HG03378 (cell line): ENCODE measurements around the gene PPP1R12A.
"Not testable (repeated sequence)": the region's sequence is repeated elsewhere in the genome, so short reads cannot be mapped to it uniquely, and the experiment has no call there.

Experiments
- ATAC-seq: cut with Tn5 transposase; IDR thresholded peaks from one replicate; pipeline ENCODE4 v1.9.1; 2021; ENCODE audit warnings: mild to moderate bottlenecking, moderate library complexity; ENCODE audit not compliant: unreplicated experiment

Gene PPP1R12A

GRCh38 chr12:79844693-79845092, 90.2 kb downstream of the PPP1R12A start:
- no peak for ATAC-seq

DNA sequence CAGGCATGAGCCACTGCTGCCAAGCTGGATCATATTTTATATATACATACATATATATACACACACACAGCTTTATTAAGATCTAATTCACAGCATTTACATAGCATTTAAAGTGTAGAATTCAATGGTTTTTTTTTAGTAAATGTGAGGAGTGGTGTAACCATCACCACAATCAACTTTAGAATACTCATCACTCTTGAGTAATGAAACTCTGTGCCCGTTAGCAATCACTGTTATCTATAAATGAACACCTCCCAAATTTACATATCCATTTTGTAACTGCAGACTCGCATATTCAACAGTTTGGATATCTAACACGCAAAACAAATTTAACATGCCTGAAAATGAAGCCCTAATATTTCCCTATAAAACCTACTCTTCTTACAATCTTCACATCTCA, 90.9 kb downstream of the PPP1R12A start:
- ATAC-seq = no peak

GRCh38 chr12:79842630-79843029, 92.3 kb downstream of the PPP1R12A start:
- ATAC-seq = no peak

GRCh38 chr12:79841878-79842265, 93.0 kb downstream of the PPP1R12A start:
- no peak for ATAC-seq

GRCh38 chr12:79841248-79841877, 93.5 kb downstream of the PPP1R12A start:
- no peak for ATAC-seq

GRCh38 chr12:79838359-79838758, 96.5 kb downstream of the PPP1R12A start:
- no peak for ATAC-seq

- ATAC-seq = no peak
Observed at GRCh38 chr12:79837575-79837974, 97.3 kb downstream of the PPP1R12A start.

DNA sequence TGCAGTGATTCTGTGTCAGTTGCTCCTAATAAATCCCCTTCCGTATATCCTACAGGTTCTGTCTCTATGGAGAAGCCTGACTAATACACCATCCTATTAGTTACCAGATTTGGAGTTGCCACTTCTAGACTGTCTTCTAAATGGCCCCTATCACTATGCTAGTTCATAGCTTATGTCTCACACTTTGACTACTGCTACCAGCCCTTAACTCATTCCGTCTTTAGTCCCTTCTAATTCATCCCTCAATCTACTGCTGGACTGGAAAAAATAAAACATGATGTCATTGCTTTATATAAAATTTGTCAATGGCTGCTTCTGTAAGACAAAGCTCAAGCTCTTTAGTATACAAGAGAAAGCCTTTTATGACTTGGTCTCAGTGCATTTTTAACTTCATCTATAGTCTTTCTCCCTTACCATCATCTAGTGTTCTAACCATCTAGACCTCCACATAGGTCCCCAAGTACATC, 99.5 kb downstream of the PPP1R12A start:
- no peak for ATAC-seq

DNA sequence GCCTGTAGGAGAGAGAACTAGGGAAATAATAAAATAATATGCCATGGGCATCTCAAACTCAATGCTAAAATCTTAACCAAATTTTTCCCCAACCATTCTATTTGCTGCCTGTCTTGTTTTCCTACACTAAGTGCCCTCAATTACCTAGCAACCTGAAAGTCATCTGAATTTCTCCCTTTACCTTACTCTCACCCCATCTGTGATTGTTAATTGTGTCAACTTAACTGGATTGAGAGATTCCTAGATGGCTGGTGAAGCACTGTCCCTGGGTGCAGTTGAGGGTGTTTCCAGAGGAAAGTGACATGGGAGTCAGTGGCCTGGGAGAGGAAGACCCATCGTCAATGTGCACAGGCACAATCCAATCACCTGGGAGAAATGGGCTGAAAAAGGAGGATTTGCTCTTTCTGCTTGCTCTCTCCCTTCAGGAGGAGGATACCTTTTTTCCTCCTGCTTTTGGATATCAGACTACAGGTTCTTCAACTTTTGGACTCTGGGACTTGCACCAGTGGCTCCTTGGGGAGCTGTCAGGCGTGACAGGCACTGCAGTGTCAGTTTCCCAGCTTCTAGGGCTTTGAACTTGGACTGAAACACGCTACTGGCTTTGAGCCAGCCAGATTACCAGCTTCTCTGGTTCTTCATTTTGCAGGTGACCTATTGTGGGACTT, 100.1 kb downstream of the PPP1R12A start:
- no peak for ATAC-seq

GRCh38 chr12:79830440-79830839, 104.5 kb downstream of the PPP1R12A start:
- no peak for ATAC-seq

DNA sequence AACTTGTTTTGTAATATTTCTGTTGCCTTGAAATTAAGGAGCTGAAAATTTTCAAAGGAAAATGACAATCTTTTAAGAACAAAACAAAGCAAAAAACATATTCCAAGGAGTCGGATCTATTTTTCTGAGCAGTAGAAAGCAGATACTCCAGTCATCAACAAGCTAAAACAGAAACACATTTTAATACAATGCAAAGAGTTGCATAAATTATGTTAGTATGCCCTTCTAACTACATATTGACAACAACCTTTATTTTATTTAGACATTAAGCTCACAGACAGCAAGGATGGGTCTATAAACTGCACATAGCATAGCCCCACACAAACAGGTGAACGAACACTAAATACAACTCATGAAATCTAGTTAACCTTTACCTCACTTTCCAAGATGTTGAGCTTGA, 106.0 kb downstream of the PPP1R12A start:
- no peak for ATAC-seq

DNA sequence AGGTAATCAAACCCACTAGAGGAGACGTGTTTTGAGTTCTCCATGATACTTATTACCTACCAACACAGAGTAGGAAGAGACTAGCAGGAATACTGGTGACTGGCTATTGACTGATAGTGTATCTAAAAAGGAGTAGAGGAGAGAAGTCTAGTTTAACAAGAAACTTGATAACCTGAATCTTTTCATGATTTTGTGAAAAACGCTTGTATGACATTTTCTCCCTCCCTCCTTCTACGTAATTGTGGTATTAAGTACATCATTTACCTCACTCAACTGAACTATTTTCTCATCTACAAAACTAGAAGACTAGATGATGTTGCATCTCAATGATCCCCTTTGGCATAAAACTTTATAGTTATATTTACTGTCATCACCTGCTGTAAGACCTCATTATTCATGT, 107.4 kb downstream of the PPP1R12A start:
- no peak for ATAC-seq

GRCh38 chr12:79826267-79827128, 108.4 kb downstream of the PPP1R12A start:
- no peak for ATAC-seq

DNA sequence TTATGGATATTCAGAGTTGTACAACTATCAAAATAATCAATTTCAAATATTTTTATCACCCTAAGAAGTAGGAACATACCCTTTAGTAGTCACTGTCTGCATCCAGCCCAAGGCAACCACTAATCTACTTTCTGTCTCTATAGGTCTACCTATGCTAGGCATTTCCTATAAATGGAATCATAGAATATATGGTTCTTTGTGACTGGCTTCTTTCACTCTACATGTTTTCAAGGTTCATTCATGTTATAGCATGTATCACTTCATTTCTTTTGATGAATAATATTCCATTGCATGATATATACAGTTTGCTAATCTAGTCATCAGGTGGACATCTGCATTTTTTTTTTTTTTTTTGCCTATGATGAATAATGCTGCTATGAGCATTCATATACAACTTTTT, 112.4 kb downstream of the PPP1R12A start:
- ATAC-seq = no peak

DNA sequence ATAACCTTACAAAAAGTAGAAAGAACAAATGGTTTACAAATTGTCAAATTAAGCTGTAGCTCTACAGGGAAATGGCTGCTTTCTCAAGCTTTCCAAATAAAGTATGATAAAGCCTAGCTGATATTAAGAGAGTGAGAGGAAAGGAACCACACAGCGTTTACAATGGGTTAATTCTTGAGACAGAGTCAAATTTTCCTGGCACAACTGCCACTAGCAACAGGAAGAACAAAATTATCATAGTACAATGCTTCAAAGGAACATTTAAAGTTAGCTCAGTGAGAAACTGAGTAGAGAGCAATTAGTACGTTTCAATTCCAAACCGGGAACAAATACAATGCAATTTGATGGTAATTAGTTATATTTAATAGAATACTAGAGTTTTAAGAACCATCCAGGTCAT, 116.0 kb downstream of the PPP1R12A start:
- ATAC-seq = no peak

DNA sequence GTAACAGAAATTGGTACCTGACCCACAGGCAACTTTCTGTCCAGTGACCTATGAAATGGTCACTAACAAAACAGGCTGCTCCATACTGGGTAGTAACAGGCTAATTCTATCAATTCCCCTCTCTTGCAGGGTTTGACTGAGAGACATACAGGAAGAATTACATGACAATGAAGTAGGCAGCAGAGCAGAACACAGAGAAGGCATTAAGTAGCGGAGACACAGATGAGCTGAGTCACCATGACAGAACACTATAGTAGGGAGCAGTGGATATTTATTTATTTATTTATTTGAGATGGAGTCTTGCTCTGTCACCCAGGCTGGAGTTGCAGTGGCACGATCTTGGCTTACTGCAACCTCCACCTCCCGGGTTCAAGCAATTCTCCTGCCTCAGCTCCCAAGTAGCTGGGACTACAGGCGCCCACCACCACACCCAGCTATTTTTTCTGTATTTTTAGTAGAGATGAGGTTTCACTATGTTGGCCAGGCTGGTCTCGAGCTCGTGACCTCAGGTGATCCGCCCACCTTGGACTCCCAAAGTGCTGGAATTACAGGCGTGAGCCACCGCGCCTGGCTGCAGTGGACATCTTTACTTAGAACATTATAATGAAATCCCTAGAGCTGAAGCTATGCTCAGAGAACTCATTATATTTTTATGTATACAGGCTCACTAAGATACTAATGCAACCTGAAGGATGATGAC, 150.4 kb downstream of the PPP1R12A start:
- not testable (repeated sequence) for ATAC-seq

DNA sequence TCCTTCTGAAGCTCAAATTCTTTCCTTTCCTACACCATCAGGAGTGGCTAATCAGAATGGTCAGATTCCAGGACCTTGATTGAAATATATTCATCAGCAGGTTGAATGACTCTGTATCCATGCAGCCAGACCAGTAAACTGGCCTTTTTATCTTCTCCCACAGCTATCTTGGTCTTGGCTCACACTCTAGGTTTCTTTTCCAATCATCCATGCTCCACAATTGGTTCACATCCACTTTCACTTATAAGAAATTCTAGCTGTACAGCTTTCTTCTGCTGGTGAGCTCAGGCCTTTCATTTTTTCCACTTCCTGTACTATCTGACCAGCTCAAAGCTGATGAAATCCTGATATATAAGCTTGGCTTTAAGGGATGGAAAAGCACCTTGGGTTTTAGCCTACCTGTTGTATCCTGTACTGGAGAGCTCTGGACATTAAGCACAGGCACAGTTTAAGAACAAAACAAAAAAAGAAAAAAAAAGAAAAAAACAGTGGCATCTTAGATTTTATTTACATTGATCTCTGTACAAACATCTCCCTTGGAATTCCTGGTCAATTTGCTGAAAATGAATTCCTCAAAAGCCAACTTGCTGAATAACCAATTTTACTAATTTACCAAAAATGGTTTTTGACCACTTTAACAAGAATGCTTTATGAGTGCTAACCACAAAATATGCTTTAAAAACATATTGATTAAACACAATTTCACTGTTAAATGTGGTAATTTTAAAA, 152.6 kb downstream of the PPP1R12A start:
- ATAC-seq = no peak

DNA sequence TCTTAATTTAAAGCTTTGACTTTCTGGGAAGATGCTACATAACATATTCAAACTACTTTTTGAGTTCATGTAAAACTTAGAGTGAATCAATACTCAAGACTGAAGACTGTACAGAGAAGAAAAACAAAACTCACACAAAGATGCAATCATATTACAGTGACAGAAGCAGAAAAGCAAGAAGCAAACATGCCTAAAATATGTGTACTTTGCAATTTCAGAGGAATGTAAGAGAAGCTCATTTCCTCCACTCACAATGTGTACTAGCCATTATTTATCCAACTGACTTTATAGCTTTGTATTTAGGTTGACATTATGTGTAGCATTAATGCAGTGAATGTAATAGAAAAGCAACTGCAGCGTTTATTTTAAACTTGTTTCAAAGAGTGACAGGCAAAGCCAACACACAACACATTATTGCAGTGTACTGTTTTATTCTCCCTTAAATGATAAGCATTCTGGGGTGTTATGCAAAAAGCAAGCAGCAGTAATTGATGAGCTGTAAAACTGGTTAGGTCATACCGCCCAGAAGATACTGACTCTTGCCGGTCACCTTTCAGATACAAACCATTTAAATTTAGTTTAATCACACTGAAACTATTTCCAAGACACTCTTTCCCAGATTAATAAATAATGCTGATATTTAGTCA, 156.0 kb downstream of the PPP1R12A start:
- no peak for ATAC-seq

GRCh38 chr12:79776111-79776510, 158.8 kb downstream of the PPP1R12A start:
- no peak for ATAC-seq
